Activated gamma-delta T cell treated with Interleukin-2 at 50 U/mL for 16 hours (primary cell): ENCODE results near the gene BORCS5.
"Not testable (repeated sequence)": the region's sequence is repeated elsewhere in the genome, so short reads cannot be mapped to it uniquely, and the experiment has no call there.

Experiments
- DNase-seq: peaks from one replicate; pipeline ENCODE4 v3.0.0-alpha.2; 2020

The BORCS5 gene

GRCh38 chr12:12492547-12492946 is 135.7 kb downstream of the BORCS5 start:
- DNase-seq = no peak

GRCh38 chr12:12495536-12495935 is 138.7 kb downstream of the BORCS5 start:
- no peak for DNase-seq

- no peak for DNase-seq
These were observed 141.3 kb downstream of the BORCS5 start for GRCh38 chr12:12498210-12498609.

- DNase-seq = no peak
These were observed 143.2 kb downstream of the BORCS5 start for GRCh38 chr12:12499909-12500604.

- no peak for DNase-seq
These were observed 144.2 kb downstream of the BORCS5 start for GRCh38 chr12:12501121-12501520.

GRCh38 chr12:12502130-12502814 is 145.4 kb downstream of the BORCS5 start:
- DNase-seq = not testable (repeated sequence)

- no peak for DNase-seq
These were observed 145.9 kb downstream of the BORCS5 start for GRCh38 chr12:12502815-12503151.

GRCh38 chr12:12503384-12504078 is 146.7 kb downstream of the BORCS5 start:
- no peak for DNase-seq

- no peak for DNase-seq
These were observed 148.9 kb downstream of the BORCS5 start for GRCh38 chr12:12505544-12506495.

GRCh38 chr12:12506496-12506890 is 149.6 kb downstream of the BORCS5 start:
- DNase-seq = no peak

- DNase-seq = no peak
These were observed 150.2 kb downstream of the BORCS5 start for GRCh38 chr12:12507121-12507520.

- no peak for DNase-seq
These were observed 151.7 kb downstream of the BORCS5 start for GRCh38 chr12:12508612-12509011.

- DNase-seq = no peak
These were observed 153.3 kb downstream of the BORCS5 start for GRCh38 chr12:12510141-12510540.

GRCh38 chr12:12510551-12510950 is 153.7 kb downstream of the BORCS5 start:
- no peak for DNase-seq

- DNase-seq = no peak
These were observed 154.3 kb downstream of the BORCS5 start for GRCh38 chr12:12511021-12511783.

- DNase-seq = no peak
These were observed 155.2 kb downstream of the BORCS5 start for GRCh38 chr12:12511895-12512711.

GRCh38 chr12:12513416-12514006 is 156.6 kb downstream of the BORCS5 start:
- DNase-seq = no peak

GRCh38 chr12:12518464-12518845 is 161.6 kb downstream of the BORCS5 start:
- no peak for DNase-seq

GRCh38 chr12:12518919-12519318 is 162.0 kb downstream of the BORCS5 start:
- no peak for DNase-seq
